GM12892 (cell line): ENCODE data around the gene AKAP12.

Experiments
- POLR2A ChIP-seq: IDR thresholded peaks from 2 replicates; pipeline ENCODE4 v1.6.1; 2011; ENCODE audit warnings: low read depth, low read length, control low read depth
- POLR2AphosphoS5 ChIP-seq: IDR thresholded peaks from 2 replicates; pipeline ENCODE4 v1.6.1; 2011; ENCODE audit warnings: low read depth, low read length, control low read depth
- TAF1 ChIP-seq: IDR thresholded peaks from 2 replicates; pipeline ENCODE4 v1.6.1; 2011; ENCODE audit warnings: low read depth, mild to moderate bottlenecking, control low read depth, low read length, borderline replicate concordance

DNA sequence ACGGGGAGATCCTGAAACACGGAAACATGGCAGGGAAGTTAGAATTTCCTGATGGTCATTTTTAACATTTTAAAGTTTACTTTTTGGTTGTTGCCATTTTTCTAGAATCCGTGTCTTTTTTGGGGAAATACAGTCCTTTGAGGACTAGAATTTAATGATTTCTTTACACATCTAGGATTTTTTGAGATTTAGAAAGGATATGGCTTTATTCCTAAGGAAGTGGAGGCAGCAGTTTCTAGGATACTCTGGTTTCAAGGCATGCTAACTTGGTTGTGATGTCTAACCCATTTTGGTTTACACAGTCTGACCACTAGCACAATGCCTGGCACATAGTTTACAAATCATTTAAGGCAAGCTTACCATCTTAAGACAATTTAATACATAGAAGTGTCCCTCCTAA is 152.7 kb downstream of the AKAP12 start:
- TF ChIP-seq TAF1 (no peak), POLR2AphosphoS5 (no peak), POLR2A (no peak)
